Testis (tissue), 2 donors: Measurements from ENCODE around the gene CD40LG.

ENCODE experiments used
- POLR2A ChIP-seq: fragments of 450-650 bp; IDR thresholded peaks from one replicate; pipeline ENCODE4 v1.6.1; 2017; ENCODE audit warnings: antibody characterized with exemption, mild to moderate bottlenecking, moderate library complexity
- TF ChIP-seq, protein P1 (sequence below), 3 experiments: fragments of 450-650 bp in 2 of 3; fragments of 200-600 bp in 1 of 3; sonication (generic) in 1 of 3; IDR thresholded peaks; one replicate each; pipeline ENCODE4 v1.5.1; 2016 to 2019; ENCODE audit warnings: antibody characterized with exemption in 3 of 3, mild to moderate bottlenecking in 2 of 3, moderate library complexity in 1 of 3

DNA sequence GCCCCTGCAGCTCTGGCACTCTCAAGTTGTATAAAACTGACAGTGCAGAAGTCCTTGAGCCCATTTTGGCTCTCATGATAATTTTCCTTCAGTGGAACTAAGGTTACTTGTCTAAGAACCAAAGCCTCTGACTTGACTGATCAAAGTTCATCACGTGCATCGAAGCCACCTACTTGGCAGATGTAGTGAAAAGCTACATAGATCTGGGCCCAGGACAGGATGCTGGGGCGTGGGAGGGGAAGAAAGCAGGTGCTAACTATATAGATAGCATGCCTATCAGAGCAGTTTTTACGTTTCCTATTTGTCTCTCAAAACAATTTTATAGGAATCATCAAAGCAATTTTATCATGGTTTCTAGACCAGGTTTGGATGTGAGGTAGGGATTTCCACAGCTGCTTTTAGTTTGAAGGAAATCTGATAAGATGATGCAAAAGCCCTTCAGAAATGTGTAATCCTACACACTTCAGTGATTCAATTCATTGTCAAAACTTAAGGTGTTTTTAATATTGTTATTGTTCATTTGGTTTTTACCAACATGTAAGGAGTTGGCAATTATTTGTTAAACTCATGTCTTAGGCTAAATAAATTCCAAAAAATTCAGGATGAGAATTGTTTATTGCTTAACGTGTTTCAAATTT lies 1.2 kb upstream of the CD40LG start:
- TF ChIP-seq, protein P1, sequence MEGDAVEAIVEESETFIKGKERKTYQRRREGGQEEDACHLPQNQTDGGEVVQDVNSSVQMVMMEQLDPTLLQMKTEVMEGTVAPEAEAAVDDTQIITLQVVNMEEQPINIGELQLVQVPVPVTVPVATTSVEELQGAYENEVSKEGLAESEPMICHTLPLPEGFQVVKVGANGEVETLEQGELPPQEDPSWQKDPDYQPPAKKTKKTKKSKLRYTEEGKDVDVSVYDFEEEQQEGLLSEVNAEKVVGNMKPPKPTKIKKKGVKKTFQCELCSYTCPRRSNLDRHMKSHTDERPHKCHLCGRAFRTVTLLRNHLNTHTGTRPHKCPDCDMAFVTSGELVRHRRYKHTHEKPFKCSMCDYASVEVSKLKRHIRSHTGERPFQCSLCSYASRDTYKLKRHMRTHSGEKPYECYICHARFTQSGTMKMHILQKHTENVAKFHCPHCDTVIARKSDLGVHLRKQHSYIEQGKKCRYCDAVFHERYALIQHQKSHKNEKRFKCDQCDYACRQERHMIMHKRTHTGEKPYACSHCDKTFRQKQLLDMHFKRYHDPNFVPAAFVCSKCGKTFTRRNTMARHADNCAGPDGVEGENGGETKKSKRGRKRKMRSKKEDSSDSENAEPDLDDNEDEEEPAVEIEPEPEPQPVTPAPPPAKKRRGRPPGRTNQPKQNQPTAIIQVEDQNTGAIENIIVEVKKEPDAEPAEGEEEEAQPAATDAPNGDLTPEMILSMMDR (IDR thresholded peaks at IDR 0.05) = no peak
- no peak for TF ChIP-seq POLR2A
